ENCODE data around the gene MPZL2.
A peak's percentile ranks its signal among the peaks of the same experiment; 100 is the strongest.

The MPZL2 gene

DNA sequence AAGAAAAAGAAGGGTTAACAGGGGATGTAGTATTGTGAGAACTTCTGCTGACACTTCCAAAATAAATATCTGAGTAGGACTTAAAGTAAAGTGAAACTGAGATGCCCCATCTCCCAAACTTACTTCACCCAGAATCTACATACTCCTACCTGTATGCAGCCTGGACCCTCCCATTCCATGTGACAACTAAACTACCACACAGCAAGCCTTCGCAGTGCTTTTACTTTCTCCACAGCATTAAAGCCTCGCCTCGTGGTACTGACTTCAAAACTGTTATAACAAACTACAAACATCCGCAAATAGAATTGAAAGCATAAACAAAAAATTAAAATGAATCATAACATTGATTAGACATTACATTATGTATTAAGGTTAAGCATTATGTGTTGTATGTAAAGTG, 985 bp downstream of the MPZL2 start:
- Histone ChIP-seq H3K4me3 (ENCODE audit: low read length in 2 of 2) (no peak overlapping the region), H3K36me3 (ENCODE audit: control insufficient read depth in 2 of 2, insufficient read depth in 2 of 2, low read length in 2 of 2) (no peaks in the 10 kb centered on the region), H3K4me1 (ENCODE audit: control insufficient read depth, insufficient read depth, low read length) (no peaks in the 10 kb centered on the region), H3K27me3 (ENCODE audit: control insufficient read depth in 1 of 2, insufficient read depth in 2 of 2, low read length in 2 of 2) (peaks cover 22 to 29% of the 10 kb centered on the region in 2 donors), H3K9me3 (ENCODE audit: control insufficient read depth in 2 of 2, low read length in 2 of 2) (no peaks in the 10 kb centered on the region), H3K9ac (ENCODE audit: low read length in 2 of 2) (no peak overlapping the region), H3K27ac (ENCODE audit: low read length) (no peak overlapping the region)

DNA sequence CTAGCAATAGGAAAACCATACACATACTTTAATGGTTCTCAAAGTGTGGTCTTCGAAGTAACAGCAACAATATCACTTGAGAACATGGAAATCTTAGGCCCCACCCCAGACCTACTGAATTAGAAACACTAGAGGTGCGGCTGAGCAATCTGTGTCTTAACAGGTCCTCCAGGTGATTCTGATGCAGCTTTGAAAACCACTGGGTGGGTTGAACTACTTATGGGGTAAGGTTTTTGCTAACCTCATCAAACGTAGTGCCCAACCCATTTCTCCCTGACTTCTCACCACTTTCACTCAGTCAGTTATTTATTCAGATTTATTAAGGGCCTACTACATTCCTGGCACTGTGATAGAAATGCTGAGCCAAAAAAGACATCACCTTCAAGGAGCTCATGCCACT, 3.7 kb downstream of the MPZL2 start:
- H3K27ac ChIP-seq (ENCODE audit: low read length), result no peak overlapping the region
- H3K27me3 ChIP-seq (ENCODE audit: control insufficient read depth in 1 of 2, insufficient read depth in 2 of 2, low read length in 2 of 2), result peaks cover 22 to 24% of the 10 kb centered on the region in 2 donors
- H3K4me3 ChIP-seq (ENCODE audit: low read length in 2 of 2), result no peak overlapping the region
- no peaks in the 10 kb centered on the region for H3K36me3 ChIP-seq (ENCODE audit: control insufficient read depth in 2 of 2, insufficient read depth in 2 of 2, low read length in 2 of 2)
- H3K9ac ChIP-seq (ENCODE audit: low read length in 2 of 2), result no peak overlapping the region
- no peaks in the 10 kb centered on the region for H3K4me1 ChIP-seq (ENCODE audit: control insufficient read depth, insufficient read depth, low read length)
- H3K9me3 ChIP-seq (ENCODE audit: control insufficient read depth in 2 of 2, low read length in 2 of 2), result no peaks in the 10 kb centered on the region

DNA sequence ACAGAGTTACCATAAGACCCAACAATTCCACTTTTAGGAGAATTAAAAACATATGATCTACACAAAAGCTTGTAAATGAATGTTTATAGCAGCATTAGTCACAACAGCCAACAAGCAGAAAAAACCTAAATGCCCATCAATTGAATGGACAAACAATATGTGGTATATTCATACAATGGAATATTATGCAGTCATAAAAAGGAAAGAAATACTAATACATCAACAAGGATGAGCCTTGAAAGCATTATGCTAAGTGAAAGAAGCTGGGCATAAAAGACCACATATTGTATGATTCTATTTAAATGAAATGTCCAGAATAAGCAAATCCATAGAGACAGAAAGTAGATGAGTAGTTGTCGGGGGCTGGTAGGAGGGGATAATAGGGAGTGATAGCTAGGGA, 5.0 kb downstream of the MPZL2 start:
- Histone ChIP-seq H3K36me3 (ENCODE audit: control insufficient read depth in 2 of 2, insufficient read depth in 2 of 2, low read length in 2 of 2) (no peaks in the 10 kb centered on the region), H3K4me1 (ENCODE audit: control insufficient read depth, insufficient read depth, low read length) (no peaks in the 10 kb centered on the region), H3K4me3 (ENCODE audit: low read length in 2 of 2) (no peak overlapping the region), H3K27ac (ENCODE audit: low read length) (no peak overlapping the region), H3K9ac (ENCODE audit: low read length in 2 of 2) (no peak overlapping the region), H3K27me3 (ENCODE audit: control insufficient read depth in 1 of 2, insufficient read depth in 2 of 2, low read length in 2 of 2) (peaks cover 16 to 21% of the 10 kb centered on the region in 2 donors), H3K9me3 (ENCODE audit: control insufficient read depth in 2 of 2, low read length in 2 of 2) (no peaks in the 10 kb centered on the region)

DNA sequence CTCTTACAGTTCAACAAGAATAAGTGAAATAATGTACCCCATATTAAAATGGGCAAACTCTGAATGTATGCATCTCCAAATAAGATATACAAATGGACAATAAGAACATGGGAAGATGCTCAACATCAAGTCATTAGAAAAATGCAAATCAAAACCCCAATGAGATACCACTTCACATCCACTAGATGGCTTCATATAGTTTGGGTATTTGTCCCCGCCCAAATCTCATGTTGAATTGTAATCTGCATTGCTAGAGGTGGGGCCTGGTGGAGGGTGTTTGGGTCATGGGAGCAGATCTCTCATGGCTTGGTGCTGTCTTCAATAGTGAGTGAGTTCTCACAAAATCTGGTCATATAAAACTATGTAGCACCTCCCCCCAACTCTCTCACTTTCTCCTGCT, 5.7 kb downstream of the MPZL2 start:
- H3K36me3 ChIP-seq (ENCODE audit: control insufficient read depth in 2 of 2, insufficient read depth in 2 of 2, low read length in 2 of 2), result no peaks in the 10 kb centered on the region
- no peaks in the 10 kb centered on the region for H3K4me1 ChIP-seq (ENCODE audit: control insufficient read depth, insufficient read depth, low read length)
- H3K27ac ChIP-seq (ENCODE audit: low read length), result no peak overlapping the region
- no peak overlapping the region for H3K9ac ChIP-seq (ENCODE audit: low read length in 2 of 2)
- peaks cover 10 to 17% of the 10 kb centered on the region in 2 donors for H3K27me3 ChIP-seq (ENCODE audit: control insufficient read depth in 1 of 2, insufficient read depth in 2 of 2, low read length in 2 of 2)
- H3K4me3 ChIP-seq (ENCODE audit: low read length in 2 of 2), result no peak overlapping the region
- no peaks in the 10 kb centered on the region for H3K9me3 ChIP-seq (ENCODE audit: control insufficient read depth in 2 of 2, low read length in 2 of 2)

DNA sequence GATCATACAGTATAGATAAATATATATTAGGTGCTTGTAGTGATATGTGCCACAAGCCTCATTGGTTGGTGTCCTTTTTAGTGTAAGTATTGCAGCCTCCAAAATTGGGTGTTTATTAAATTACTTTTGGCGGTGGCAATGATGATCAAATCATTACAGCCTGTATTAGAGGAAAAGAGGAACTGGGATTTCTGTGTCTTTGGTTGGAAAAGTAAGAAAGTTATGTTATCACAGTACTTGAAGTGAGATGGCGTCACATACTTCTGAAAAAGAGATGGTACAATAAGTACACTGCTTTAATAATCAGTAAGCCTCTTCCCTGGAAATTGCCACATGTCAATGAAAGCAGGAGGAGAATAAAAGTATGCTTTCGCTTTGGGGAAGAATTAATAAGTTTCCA, 11.4 kb downstream of the MPZL2 start:
- Histone ChIP-seq H3K4me1 (ENCODE audit: control insufficient read depth, insufficient read depth, low read length) (no peaks in the 10 kb centered on the region), H3K9ac (ENCODE audit: low read length in 2 of 2) (no peak overlapping the region), H3K27ac (ENCODE audit: low read length) (no peak overlapping the region), H3K27me3 (ENCODE audit: control insufficient read depth in 1 of 2, insufficient read depth in 2 of 2, low read length in 2 of 2) (peaks cover 0 to 10% of the 10 kb centered on the region in 2 donors), H3K4me3 (ENCODE audit: low read length in 2 of 2) (peak overlapping the region; percentile 87 to 99), H3K9me3 (ENCODE audit: control insufficient read depth in 2 of 2, low read length in 2 of 2) (no peaks in the 10 kb centered on the region), H3K36me3 (ENCODE audit: control insufficient read depth in 2 of 2, insufficient read depth in 2 of 2, low read length in 2 of 2) (no peaks in the 10 kb centered on the region)

DNA sequence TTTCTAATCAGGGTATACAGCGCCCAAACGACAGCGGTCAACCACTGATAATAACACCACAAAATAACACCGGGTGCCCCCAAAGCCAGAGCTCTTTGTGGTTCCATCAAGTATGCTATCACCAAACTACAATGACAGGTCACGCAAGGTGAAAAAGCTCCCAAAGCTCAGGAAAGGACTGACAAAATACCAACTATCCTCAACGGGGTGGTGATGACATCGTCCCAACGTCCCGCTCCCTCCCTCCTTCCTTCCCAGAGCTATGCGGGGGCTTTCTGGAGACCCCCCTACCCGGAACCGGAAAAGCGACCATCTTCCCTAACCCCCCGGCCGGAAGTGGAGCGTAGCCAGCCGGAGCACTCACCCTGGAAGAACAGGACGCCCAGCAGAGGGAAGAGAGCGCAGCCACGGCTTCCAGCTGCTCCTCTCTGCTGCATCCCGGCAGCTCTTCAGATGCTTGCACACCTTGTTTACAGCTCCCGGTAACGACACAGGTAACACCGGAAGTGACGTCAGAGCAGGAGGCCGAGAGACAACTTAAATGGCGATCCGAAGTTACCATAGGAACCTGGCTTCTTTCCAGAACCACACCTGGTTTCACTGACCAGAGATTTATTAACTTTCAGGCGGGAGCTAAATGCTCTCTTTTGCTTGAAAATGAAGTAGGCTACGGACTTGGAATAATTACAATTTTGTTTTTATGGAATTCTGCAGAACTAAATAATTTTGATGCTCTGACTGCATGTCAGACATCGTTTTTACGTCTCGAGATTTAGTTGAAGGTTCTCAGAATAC, 12.0 kb downstream of the MPZL2 start, which contains the start of gene MPZL3:
Gene MPZL3 (minus strand): TSS at position 508 of the 795 bp plus-strand sequence. CDS start 71 bp downstream, at position 437.
- peak within 1 kb of the TSS; percentile 46 to 66 for H3K9ac ChIP-seq (ENCODE audit: low read length in 2 of 2)
- no peaks in the 10 kb centered on the region for H3K4me1 ChIP-seq (ENCODE audit: control insufficient read depth, insufficient read depth, low read length)
- peak within 1 kb of the TSS; percentile 87 to 99 for H3K4me3 ChIP-seq (ENCODE audit: low read length in 2 of 2)
- H3K27me3 ChIP-seq (ENCODE audit: control insufficient read depth in 1 of 2, insufficient read depth in 2 of 2, low read length in 2 of 2), result peaks cover 0 to 10% of the 10 kb centered on the region in 2 donors
- H3K27ac ChIP-seq (ENCODE audit: low read length), result no peak within 1 kb of the TSS
- no peaks in the 10 kb centered on the region for H3K36me3 ChIP-seq (ENCODE audit: control insufficient read depth in 2 of 2, insufficient read depth in 2 of 2, low read length in 2 of 2)
- H3K9me3 ChIP-seq (ENCODE audit: control insufficient read depth in 2 of 2, low read length in 2 of 2), result no peaks in the 10 kb centered on the region

DNA sequence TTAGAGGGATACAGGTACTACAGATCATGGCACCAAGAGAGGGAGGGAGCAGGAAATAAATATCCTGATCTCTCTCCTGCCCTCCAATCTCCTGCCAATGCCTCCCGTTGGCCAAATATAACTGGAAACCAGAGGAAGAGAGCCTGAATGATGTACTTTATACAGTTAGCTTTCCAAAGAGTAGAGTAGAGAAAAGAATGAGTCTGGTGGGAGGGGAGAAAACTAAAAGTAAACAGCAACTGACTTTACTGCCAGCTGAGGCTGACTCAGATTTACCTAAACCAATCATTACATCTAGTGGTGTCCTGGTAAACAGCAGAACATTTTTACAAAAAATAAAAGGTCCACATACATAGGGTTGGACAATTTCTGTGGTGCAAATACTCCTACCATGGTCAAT, 17.1 kb downstream of the MPZL2 start:
- Histone ChIP-seq H3K27me3 (ENCODE audit: control insufficient read depth in 1 of 2, insufficient read depth in 2 of 2, low read length in 2 of 2) (peaks cover under 1 to 5% of the 10 kb centered on the region in 2 donors), H3K4me1 (ENCODE audit: control insufficient read depth, insufficient read depth, low read length) (no peaks in the 10 kb centered on the region), H3K36me3 (ENCODE audit: control insufficient read depth in 2 of 2, insufficient read depth in 2 of 2, low read length in 2 of 2) (no peaks in the 10 kb centered on the region), H3K27ac (ENCODE audit: low read length) (no peak overlapping the region), H3K4me3 (ENCODE audit: low read length in 2 of 2) (no peak overlapping the region), H3K9ac (ENCODE audit: low read length in 2 of 2) (no peak overlapping the region), H3K9me3 (ENCODE audit: control insufficient read depth in 2 of 2, low read length in 2 of 2) (no peaks in the 10 kb centered on the region)

DNA sequence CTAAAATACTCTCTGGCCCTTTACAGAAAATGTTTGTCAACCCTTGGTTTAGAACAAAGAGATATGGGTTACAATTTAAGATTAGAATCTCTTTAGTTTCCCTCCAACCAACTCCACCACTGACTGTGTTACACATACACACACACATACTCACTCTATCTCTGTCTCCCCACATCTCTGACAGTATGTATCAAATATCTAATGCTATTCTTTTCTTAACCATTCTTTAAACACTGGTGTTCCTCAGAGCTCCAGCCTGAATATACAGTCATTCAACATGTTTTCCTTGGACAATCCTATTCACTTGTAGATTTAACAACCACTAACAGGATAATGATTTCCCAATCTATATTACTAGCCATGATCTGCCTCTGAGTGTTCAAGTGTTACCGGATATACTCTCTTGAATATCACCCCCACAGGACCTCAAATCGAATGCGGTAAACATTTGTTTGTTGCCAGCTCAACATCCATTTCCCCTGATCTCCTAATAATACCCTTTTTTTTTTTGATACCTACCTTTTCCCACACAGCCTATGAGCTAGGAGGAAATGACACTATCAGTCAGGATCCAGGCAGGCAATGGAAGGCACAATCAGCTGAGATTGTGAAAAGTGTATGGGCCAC, 18.0 kb downstream of the MPZL2 start:
- H3K9ac ChIP-seq (ENCODE audit: low read length in 2 of 2), result no peak overlapping the region
- no peaks in the 10 kb centered on the region for H3K36me3 ChIP-seq (ENCODE audit: control insufficient read depth in 2 of 2, insufficient read depth in 2 of 2, low read length in 2 of 2)
- H3K27me3 ChIP-seq (ENCODE audit: control insufficient read depth in 1 of 2, insufficient read depth in 2 of 2, low read length in 2 of 2), result peaks cover 0 to 5% of the 10 kb centered on the region in 2 donors
- H3K4me3 ChIP-seq (ENCODE audit: low read length in 2 of 2), result no peak overlapping the region
- H3K27ac ChIP-seq (ENCODE audit: low read length), result no peak overlapping the region
- no peaks in the 10 kb centered on the region for H3K9me3 ChIP-seq (ENCODE audit: control insufficient read depth in 2 of 2, low read length in 2 of 2)
- no peaks in the 10 kb centered on the region for H3K4me1 ChIP-seq (ENCODE audit: control insufficient read depth, insufficient read depth, low read length)

DNA sequence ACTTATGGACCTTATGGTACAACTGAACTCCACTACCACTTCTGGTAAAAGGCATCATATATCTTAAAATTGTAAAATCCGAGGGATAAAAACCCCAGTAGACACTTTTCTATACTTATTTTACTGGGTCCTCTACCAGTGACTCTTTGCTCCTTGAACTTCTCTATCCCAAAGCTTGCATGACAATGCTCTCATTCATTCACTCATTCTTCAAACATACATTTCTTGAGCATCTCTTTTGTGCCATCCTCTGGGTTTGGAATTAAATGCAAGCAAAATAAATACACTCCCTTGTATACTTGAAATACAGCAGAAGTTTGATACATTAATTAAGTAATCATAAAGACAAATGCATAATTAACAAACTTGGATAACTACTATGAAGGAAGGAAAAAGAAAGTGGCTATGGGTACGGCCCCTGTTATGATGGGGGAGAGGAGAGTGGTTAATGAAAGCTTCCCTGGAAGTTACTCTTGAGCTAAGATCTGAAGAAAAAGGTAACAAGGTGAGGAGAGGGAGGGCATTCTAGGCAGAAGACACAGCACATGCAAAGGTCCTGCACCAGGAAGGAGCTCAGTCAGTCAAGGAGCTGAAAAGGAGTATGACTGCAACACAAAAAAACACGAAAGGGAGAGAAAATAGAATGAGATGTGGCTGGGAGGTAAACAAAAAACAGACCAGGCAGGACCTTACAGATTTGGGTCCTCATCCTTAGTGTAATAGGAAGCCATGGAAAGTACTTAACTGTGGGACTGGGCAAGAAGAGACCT, 19.9 kb downstream of the MPZL2 start:
- no peak overlapping the region for H3K27ac ChIP-seq (ENCODE audit: low read length)
- H3K27me3 ChIP-seq (ENCODE audit: control insufficient read depth in 1 of 2, insufficient read depth in 2 of 2, low read length in 2 of 2), result peaks cover 0 to 5% of the 10 kb centered on the region in 2 donors

DNA sequence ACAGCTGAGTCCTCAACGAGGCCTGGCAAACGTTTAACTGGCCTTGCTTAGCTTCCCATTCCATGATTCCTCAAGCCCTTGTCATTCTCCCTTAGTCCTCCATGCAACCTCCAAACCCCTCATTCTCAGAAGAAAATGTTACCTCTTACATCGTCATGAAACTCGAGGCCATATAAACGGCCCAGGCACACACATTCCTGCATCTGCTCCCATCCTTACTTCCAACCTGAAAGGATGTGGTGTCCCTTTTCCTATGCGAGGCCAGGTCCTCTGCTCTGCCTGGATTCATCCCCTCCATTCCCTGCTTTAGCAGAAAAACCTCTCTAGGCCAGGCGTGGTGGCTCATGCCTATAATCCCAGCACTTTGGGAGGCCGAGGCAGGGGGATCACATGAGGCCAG, 20.9 kb downstream of the MPZL2 start:
- Histone ChIP-seq H3K9ac (ENCODE audit: low read length in 2 of 2) (no peak overlapping the region), H3K27me3 (ENCODE audit: control insufficient read depth in 1 of 2, insufficient read depth in 2 of 2, low read length in 2 of 2) (peaks cover 0 to 5% of the 10 kb centered on the region in 2 donors), H3K27ac (ENCODE audit: low read length) (no peak overlapping the region)

More for the DNA sequence above, 19.9 kb downstream of the MPZL2 start:
- Histone ChIP-seq H3K4me1 (ENCODE audit: control insufficient read depth, insufficient read depth, low read length) (no peaks in the 10 kb centered on the region), H3K36me3 (ENCODE audit: control insufficient read depth in 2 of 2, insufficient read depth in 2 of 2, low read length in 2 of 2) (no peaks in the 10 kb centered on the region), H3K4me3 (ENCODE audit: low read length in 2 of 2) (no peak overlapping the region), H3K9me3 (ENCODE audit: control insufficient read depth in 2 of 2, low read length in 2 of 2) (no peaks in the 10 kb centered on the region), H3K9ac (ENCODE audit: low read length in 2 of 2) (no peak overlapping the region)

More for the DNA sequence above, 20.9 kb downstream of the MPZL2 start:
- H3K36me3 ChIP-seq (ENCODE audit: control insufficient read depth in 2 of 2, insufficient read depth in 2 of 2, low read length in 2 of 2), result no peaks in the 10 kb centered on the region
- no peak overlapping the region for H3K4me3 ChIP-seq (ENCODE audit: low read length in 2 of 2)
- no peaks in the 10 kb centered on the region for H3K9me3 ChIP-seq (ENCODE audit: control insufficient read depth in 2 of 2, low read length in 2 of 2)
- H3K4me1 ChIP-seq (ENCODE audit: control insufficient read depth, insufficient read depth, low read length), result no peaks in the 10 kb centered on the region
